GM15510 (cell line): Measurements from ENCODE around the gene ARHGEF4.

Source experiments
- POLR2A ChIP-seq: IDR thresholded peaks from 3 replicates; pipeline ENCODE4 v1.6.1; 2011; ENCODE audit warnings: borderline replicate concordance; ENCODE audit not compliant: insufficient read length; ENCODE audit errors: extremely low read depth

Gene ARHGEF4

DNA sequence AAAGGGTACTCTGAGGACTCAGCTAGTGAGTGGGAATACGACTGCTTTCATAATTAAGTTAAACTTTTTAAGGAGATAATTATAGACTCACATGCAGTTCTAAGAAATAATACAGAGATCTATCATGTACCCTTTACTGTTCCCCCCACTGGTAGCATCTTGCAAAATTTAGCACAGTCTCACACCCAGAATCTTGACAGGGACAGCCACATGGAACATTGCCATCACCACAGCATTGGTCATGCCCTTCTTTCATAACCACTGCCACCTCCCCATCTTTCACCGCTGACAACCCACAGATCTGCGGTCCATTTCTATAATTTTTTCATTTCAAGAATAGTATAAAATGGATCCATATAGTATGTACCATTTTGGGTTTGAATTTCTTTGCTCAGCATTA is 37.8 kb downstream of the ARHGEF4 start:
- no peak for TF ChIP-seq POLR2A

DNA sequence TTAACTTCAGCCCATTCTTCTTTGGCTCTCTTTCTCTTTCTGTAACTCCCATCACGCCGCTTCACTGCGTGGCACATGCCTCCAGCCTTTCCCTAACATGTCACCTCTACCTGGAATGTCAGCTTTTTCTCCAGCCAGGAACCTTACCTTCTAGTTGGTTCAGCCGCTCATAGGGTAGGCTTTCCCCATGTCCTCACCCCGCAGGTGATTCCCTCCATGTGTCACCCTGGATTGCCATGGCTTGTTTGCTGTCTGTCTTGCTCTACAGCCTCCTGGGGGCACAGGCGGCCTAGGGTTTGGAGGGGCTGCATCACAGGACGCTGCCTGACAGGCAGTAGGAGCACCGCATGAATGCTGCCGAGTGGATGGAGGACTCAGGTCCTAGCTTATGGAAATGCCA is 39.2 kb downstream of the ARHGEF4 start:
- no peak for TF ChIP-seq POLR2A

DNA sequence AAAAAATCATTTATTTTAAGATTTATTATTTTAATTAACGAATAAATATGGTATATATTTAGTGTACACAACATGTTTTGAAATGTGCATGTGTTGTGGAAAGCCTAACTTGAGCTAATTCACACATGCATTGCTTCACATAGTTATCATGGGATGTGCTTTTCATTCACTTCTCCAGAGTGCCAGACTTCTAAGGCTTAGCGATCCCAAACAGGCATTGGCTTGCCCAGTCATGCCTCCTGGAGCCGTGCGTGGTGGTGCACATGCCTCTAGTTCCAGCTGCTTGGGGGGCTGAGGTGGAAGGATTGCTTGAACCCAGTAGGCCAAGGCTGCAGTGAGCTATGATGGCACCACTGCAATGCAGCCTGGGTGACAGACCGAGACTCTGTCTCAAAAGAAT is 40.5 kb downstream of the ARHGEF4 start:
- TF ChIP-seq POLR2A = no peak

DNA sequence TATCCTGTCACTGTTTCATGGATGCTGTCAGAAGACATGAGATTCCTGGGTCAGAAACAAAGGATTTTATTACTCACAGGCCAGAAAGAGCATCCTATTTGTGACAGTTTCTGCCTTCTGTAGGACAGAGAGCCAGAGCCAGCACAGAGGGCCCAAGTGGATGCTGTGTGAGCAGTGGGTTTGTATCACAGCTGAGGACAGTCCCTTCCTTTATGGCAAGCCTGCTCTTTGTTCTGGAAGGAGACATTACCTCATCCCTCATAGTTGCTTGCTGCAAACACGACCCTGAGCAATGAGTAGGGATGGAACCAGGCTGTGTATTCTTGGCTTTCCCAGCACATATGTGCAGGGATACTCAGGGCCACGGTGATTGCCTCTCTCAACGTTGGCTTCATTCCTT is 41.6 kb downstream of the ARHGEF4 start:
- TF ChIP-seq POLR2A = no peak

DNA sequence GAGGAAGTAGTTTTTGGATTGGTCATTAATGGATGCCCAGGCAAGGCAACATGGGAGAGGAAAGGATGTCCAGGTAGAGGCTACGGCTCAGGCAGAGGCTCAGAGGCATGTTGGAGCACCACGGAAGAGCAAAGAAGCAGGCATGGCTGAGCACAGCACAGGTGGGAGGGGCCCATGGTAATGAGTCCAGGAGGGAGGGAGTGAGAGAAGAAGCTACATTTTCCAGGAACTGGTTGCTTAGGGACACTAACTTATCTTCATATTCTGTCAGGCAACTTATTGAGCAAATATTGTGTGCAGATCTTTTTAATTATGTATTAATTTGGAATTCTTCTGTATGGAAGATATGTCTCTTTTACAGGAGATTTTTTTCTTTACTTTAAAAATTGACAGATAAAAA is 42.2 kb downstream of the ARHGEF4 start:
- TF ChIP-seq POLR2A = no peak

DNA sequence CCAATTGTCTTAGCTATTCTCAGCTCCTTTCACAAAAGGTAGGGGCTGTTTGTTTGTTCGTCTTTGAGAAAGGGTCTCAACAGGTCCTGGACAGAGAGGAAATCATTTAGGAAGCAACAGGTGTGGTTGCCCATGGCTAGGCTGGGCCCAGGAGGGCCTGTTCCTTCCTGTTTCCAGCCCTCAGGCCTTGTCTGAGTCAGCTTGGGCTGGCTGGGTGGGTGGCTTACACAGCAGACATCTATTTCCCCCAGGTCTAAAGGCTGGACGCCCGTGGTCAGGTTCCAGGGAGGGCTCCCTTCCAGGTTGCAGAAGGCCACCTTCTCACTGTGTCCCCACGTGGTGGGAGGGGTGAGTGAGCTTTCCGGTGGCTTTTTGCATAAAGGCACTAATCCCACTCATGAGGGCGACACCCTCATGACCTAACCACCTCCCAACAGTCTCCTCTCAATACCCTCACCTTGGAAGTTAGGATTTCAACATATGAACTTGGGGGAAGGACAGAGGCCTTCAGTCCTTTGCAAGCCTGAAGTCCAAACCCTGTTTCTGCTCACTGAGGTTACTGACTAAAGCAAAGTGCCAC is 45.5 kb downstream of the ARHGEF4 start:
- TF ChIP-seq POLR2A = no peak

DNA sequence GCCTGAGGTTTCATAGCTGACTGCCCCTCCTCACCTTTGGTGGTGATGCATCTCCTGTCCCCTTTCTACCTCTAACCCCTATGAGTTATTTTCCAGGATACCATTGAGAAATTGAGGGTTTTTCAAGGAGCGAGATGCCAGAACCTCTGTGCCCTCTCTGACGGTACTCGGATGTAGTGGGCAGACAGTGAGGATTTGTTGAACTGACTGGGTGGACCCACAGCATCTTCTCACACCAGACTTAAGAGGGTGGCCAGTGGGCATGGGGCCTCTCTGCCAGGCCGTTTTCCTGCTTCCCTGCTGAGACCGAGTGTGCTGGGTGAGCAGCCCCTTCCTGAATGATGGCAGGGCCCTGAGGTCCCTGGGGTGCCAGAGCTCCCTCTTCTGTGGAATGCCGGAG is 46.3 kb downstream of the ARHGEF4 start:
- no peak for TF ChIP-seq POLR2A

DNA sequence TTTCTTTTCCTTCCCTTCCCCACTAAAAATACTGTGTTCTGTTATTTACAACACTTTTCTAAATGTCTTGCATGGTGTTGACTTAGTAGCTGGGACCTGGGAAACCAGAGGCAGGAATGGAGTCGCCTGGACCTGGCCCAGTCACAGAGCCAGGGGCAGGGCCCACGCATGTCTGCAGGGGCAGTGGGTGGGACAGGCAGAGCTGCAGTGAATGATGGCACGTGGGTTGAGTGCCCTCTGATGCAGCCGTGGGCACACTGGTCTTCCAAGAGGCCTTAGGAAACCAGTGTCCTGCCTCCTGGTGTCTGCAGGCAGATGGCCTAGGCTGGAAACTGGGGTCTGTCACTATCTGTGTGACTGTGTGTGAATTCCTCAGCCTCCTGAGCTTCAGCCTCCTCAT is 46.8 kb downstream of the ARHGEF4 start:
- no peak for TF ChIP-seq POLR2A

DNA sequence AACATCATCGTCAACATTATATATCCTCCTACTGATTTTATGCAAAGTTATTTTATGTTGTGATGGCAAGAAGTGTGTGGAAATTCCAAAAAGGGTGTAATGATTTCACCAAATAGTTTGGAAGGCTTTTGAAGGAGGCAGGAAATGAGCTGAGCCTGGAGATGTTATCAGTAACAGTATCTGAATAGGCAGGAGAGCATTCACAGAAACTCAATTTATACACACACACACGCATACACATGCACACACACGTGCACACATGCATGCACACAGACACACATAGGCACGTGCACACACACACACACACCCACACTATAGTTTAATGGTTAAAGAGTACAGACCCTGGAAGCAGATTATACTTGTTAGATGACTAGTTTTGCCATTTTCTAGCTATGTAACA is 47.3 kb downstream of the ARHGEF4 start:
- no peak for TF ChIP-seq POLR2A

DNA sequence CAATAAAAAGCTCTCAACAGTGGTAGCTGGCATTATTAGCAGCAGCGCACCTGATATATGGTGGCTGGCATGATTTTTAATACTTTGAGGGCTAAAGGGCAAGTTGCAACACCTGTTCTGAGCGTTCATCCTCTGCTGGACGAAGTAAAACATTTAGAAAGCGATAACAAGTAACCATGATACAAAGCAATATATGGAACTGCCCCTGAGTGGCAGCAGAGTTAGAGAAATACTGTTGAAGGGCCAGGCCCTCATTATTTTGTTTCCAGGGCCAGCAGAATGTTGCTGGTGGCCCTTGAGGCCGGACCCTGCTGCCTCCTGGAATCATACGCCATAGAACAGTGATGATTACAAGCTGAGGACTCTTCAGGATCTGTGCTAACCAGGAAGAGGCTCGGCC is 47.8 kb downstream of the ARHGEF4 start:
- no peak for TF ChIP-seq POLR2A

DNA sequence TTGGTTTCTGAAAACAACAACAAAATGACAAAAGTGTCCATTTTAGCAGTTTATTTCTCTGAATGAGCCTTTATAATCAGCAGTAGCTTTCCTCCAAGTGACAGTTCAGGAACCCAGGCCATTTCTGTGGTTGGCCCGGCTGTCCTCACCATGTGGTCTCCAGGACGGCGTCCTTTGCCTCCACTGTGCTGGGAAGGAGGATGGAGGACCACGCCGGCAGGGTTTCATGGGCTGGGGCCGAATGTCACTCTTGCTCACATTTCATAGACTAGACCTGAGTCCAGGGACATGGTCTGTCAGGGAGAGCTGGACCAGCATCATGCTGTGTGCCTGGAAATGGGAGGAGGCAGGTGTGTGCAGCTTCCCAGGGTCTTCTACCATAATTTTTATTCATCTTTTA is 50.9 kb downstream of the ARHGEF4 start:
- no peak for TF ChIP-seq POLR2A

DNA sequence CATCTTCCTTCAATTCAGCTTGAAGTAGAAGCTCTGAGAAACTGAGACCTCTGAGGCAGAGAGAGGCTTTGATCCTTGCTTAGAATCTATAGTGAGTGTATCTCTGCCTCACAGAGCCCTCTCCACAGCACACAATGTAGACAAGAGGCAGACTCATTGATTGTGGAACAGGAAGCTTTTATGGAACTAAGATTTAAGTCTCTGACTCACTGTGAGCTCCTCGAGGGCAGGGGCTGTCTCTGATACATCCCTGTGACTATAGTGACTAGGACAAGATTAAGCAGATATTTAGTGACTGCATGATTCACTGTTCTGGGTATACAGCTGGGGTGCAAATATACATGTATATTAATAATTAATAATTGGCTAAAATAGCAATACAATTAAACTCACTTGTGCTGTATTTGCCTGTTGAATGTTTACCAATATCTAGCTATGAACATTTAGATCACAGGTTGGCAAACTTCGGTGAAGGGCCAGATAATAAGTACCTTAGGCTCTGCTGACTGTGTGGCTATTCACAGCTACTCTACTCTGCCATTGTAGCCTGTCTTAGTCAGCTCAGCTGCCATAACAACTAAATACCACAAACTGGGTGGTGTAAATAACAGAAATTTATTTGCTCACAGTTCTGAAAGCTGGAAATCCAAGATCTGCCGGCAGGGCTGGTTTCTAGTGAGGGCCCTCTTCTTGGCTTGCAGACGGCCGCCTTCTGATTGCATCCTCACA is 54.4 kb downstream of the ARHGEF4 start:
- no peak for TF ChIP-seq POLR2A

DNA sequence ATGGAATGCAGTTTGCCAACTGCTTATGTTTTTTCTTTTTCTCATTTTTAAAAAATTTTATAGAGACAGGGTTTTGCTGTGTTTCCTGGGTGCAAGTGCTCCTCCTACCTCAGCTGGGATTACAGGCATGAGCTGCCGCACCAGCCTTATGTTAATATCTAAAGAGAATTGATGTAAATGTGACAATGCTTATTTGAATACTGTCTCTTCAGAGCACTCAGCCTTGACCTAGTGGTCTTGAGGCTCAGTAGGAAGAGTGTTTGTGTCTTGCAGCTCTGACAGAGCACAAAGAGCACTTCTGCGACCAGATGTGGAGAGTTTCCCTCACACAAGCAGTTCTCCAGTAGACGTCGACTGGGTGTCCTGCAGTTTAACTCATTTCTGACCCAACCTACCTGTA is 55.3 kb downstream of the ARHGEF4 start:
- no peak for TF ChIP-seq POLR2A

DNA sequence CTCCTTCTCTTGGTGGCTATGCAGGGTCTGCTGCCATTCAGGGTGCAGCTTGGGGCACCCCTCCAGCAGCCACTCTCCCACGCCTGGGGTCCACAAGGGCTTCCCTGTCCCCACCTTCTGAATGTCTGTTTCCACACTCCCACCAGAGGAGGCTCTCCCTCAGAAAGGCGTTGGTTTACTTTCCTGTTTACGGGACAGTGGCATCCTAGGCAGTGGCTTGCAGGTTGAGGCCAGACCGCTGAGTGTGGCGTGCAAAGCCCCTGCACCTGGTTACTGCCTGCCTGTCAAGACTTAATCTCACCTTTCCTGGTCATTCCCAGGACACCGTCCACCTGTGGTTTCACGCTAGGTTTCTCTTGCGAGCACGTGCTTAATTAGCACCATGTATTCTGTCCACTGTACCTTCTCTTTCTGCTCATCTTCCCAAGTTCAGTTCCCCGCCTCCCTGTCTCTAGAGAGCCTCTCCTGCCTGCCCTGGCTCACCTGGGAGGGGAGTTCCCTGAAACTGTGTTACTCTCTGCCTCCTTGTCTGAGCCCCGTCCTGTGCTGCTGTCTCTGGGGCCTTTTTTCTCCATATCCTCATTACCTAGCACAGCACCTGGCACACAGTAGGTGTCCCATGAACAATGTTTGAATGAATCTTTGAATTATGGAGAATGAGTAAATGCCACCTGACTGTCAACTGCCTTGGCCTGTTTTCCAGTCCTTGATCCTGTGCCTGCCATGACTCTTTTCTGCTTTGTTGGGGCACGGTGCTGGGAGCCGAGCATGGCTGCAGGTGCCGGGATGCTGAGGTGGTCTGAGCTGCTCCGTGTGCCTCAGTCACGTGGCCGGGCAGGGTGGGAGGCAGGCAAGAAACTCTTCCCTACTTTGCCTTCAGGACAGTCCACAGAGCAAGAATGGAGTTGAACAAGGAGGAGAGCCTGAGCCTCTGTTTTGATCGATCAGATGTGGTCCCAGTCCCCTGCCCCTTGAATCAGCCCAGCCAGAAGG is 56.4 kb downstream of the ARHGEF4 start:
- TF ChIP-seq POLR2A = no peak

DNA sequence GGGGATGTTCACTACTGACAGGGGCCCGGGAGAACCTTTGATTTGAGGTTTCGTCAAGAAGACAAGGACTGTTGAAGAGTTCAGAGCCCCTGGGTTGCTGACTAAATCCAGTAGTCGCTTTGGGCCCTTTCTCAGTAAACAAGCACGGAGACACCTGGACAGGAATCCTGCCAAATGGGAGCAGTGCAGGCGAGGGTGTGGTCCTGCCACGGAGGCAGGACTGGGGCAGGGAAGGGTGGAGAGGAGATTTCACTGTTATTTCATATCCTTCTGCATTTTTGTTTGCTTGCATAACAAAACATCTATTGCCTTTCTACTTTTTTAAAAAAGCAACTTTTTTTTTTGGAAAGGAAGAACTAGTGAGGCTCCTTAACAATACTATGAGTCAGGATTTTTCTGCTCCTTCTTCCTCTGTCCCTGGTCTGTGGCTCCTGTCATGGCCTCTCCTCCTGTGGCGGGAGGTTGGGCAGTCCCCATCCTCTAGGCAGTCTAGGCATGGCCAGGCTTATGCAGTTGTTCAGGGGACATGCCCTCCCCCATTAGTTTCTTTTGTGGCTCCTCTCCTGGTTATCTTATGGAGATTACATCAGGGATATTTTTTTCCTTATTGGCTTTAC is 57.7 kb downstream of the ARHGEF4 start:
- TF ChIP-seq POLR2A = no peak
